NCI-H146 (cell line): ENCODE measurements around the gene ATRNL1.
"Not testable (repeated sequence)": the region's sequence is repeated elsewhere in the genome, so short reads cannot be mapped to it uniquely, and the experiment has no call there.

Source experiments
- DNase-seq: peaks from one replicate; lab custom pipeline; 2025; lab: John Stamatoyannopoulos, UW

Gene ATRNL1

GRCh38 chr10:115222039-115222438, 128.9 kb downstream of the ATRNL1 start:
- no peak for DNase-seq

GRCh38 chr10:115239761-115240160, 146.6 kb downstream of the ATRNL1 start:
- DNase-seq = no peak

DNA sequence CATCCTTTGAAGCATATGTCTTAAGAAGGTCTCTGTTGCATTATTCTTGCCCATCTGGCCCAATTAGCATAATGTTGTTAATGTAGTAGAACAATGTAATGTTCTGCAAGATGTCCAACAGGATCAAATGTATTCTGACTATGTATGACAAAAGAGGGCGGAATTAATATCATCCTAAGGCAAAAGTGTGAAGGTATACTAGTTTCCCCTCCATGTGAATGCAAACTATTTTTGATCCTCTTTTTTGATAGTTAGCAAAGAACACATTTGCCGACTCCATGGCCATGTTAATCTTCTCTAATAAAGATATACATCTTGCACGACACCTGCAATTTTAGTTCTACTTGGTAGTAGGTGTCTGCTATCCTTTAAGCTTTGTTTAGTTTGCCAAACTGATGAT, 157.6 kb downstream of the ATRNL1 start:
- no peak for DNase-seq

DNA sequence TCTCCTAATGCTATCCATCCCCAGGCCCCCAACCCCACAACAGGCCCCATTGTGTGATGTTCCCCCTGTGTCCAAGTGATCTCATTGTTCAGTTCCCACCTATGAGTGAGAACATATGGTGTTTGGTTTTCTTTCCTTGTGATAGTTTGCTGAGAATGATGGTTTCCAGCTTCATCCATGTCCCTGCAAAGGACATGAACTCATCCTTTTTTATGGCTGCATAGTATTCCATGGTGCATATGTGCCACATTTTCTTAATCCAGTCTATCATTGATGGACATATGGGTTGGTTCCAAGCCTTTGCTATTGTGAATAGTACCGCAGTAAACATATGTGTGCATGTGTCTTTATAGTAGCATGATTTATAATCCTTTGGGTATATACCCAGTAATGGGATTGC, 160.6 kb downstream of the ATRNL1 start:
- DNase-seq = not testable (repeated sequence)

GRCh38 chr10:115272482-115272881, 179.3 kb downstream of the ATRNL1 start:
- no peak for DNase-seq

- DNase-seq = no peak
Measured at GRCh38 chr10:115278294-115278693, 185.1 kb downstream of the ATRNL1 start.

GRCh38 chr10:115295213-115295805, 202.1 kb downstream of the ATRNL1 start:
- DNase-seq = no peak

DNA sequence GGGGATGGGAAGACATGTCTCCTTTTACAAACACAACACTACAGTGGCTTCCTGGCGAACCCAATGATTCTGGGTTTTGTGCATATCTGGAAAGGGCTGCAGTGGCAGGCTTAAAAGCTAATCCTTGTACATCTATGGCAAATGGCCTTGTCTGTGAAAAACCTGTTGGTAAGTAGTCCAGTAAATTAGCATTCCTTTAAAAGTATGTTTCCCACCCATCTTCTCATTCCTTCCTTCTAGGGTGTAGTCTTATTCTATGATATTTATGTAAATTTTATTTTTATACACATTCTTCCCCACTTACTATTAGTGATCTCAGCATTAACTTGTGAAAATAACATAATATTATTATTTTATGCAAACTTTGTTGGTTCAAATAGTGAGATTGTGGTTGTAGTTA, 206.9 kb downstream of the ATRNL1 start:
- DNase-seq = no peak

DNA sequence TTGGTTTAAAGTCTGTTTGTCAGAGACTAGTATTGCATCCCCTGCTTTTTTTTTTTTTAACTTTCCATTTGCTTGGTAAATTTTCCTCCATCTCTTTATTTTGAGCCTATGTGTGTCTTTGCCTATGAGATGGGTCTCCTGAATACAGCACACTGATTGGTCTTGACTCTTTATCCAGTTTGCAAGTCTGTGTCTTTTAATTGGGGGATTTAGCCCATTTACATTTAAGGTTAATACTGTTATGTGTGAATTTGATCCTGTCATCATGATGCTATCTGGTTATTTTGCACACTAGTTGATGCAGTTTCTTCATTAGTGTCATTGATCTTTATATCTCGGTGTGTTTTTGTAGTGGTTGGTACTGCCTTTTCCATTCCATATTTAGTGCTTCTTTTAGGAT, 226.5 kb downstream of the ATRNL1 start:
- DNase-seq = not testable (repeated sequence)

DNA sequence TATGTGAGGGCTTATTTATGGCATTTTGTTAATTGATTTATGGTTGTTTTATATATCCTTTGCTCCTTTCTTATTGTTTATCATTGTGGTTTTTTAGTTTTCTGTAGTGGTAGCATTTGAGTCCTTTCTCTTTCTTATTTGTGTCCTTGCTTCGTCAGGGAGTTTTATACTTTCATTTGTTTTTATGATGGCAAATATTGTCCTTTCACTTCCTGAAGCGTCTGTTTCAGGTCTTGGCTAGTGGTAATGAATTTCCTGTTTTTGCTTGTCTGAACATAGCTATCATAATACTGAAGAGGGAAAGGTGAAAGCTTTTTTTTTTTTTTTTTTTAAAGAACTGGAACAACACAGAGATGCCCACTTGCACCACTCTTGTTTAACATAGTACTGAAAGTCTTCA, 228.2 kb downstream of the ATRNL1 start:
- no peak for DNase-seq

DNA sequence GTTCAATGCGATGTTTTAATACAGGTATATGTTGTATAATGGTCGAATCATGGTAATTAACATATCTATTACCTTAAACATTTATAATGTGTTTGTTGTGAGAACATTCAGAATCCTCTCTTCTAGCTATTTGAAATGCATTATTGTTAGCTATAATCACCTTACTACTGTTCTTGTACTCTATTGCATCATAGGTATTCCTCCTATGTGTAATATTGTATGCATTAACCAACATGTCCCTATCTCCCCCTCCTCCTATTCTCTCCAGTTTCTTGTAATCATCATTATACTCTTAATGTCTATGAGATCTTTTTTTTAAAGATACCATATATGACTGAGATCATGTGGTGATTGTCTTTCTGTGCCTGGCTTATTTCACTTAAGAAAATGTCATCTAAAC, 235.2 kb downstream of the ATRNL1 start:
- DNase-seq = no peak

GRCh38 chr10:115335366-115335765, 242.2 kb downstream of the ATRNL1 start:
- DNase-seq = no peak

DNA sequence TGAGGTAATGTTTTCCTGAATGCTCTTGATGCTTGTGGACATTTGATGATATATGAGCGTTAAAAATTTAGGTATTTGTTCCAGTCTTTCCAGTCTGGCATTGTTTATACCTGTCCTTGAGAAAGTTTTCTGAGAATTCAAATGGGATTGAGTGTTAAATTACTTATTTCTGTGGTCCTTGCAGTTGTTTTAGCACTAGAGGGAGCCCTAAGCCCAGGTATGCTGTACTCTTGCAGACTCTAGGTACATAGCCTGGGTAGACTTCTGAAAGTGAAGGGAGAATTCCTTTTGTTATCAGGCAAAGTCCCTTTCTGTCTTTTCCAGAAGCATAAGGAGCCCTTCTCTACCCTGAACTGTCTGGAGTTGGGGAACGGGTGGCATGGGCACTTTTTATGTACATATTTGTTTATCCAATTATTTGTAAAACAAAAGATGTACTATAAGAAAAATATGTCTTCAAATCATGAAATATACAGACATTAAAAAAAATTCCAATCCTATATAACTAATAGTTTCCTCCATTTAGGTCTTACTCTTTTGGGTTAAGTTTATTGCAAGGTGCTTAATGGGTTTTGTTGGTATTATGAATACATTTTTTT, 262.1 kb downstream of the ATRNL1 start:
- DNase-seq = peak; percentile 63

DNA sequence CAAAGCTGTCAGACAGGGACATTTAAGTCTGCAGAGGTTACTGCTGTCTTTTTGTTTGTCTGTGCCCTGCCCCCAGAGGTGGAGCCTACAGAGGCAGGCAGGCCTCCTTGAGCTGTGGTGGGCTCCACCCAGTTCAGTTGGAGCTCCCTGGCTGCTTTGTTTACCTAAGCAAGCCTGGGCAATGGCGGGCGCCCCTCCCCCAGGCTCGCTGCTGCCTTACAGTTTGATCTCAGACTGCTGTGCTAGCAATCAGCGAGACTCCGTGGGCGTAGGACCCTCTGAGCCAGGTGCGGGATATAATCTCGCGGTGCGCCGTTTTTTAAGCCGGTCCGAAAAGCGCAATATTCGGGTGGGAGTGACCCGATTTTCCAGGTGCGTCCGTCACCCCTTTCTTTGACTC, 274.8 kb downstream of the ATRNL1 start:
- not testable (repeated sequence) for DNase-seq

- no peak for DNase-seq
Measured at GRCh38 chr10:115379064-115379463, 285.9 kb downstream of the ATRNL1 start.

DNA sequence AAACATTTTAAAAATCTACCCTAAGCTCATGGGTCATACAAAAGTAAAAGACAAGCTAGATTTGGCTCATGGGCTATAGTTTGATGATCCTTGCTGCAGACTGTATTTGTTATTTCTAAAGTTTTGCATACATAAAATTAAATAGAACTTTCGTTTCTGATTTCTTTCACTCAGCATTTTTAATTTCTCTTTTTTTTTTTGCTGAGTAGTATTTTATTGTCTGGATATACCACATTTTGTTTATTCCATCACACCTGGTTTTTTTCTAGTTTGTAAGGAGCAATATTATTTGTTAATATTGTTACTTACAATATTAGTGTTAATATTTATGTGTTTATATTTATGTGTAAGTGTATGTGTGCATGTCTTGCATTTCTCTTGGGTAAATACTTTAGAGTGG, 291.5 kb downstream of the ATRNL1 start:
- no peak for DNase-seq

DNA sequence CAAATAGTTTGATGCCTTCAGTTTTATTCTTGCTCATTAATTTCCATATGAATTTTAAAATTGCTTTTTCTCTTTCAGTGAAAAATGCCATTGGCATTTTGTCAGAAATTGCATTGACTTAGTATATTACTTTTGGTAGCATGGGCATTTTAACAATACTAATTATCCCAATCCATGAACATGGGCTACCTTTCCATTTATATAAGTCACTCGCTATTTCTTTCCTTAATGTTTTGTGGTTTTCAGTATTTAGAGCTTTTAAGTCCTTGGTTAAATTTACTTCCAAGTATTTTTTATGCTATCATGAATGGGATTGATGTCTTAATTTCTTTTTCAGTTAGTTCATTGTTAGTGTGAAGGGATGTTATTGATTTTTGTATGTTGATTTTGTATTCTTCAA, 297.4 kb downstream of the ATRNL1 start:
- no peak for DNase-seq

- no peak for DNase-seq
Measured at GRCh38 chr10:115398026-115398425, 304.9 kb downstream of the ATRNL1 start.

GRCh38 chr10:115402699-115403098, 309.5 kb downstream of the ATRNL1 start:
- DNase-seq = no peak

DNA sequence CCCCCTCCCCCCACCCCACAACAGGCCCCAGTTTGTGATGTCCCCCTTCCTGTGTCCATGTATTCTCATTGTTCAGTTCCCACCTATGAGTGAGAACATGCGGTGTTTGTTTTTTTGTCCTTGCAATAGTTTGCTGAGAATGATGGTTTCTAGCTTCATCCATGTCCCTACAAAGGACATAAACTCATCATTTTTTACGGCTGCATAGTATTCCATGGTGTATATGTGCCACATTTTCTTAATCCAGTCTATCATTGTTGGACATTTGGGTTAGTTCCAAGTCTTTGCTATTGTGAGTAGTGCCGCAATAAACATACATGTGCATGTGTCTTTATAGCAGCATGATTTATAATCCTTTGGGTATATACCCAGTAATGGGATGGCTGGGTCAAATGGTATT, 312.7 kb downstream of the ATRNL1 start:
- DNase-seq = not testable (repeated sequence)

DNA sequence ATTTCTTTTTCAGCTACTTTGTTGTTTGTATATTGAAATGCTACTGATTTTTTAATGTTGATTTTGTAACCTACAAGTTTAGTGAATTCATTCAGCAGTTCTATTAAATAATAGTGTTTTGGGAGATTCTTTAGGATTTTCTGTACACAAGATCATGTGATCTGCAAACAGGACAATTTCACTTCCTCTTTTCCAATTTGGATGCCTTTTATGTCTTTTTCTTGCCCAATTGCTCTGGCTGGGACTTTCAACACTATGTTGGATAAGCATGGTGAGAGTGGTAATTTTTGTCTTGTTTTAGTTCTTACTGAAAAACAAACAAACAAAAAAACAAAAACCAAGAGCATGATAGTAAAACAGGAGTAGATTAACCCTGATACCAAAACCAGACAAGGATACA, 316.2 kb downstream of the ATRNL1 start:
- DNase-seq = no peak

DNA sequence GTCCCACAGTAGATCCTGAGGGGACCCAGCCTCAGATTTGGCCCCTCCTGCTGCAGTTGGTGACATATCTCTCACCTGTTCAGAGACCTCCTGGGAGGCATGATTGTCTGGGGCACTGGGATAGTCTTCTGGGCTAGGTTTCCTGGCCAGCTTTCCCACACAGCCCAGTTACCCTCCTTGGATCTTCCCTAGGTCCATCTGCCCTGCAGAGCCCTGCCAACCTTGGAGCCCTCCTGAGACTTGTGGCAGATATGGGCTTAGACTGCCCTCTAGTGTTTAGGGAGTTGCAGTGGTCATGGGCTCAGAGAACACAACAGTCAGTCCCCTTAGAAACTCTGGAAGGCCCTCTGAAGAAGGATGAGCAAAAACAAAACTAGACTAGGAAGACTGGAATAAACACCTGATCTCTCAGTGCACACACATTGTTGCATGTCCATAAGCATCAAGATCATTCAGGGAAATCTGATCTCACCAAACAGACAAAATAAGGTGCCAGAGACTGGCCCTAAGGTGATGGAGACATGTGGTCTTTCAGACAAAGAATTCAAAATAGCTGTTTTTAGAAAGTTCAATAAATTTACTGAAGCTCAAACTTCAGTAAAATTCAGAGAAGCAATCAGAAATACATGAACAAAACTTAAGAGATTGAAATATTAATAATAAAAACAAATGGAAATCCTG, 324.6 kb downstream of the ATRNL1 start:
- peak; percentile 20 for DNase-seq

GRCh38 chr10:115422624-115423023, 329.5 kb downstream of the ATRNL1 start:
- DNase-seq = no peak

GRCh38 chr10:115427611-115428010, 334.4 kb downstream of the ATRNL1 start:
- no peak for DNase-seq
